ENCODE results near the gene ZYX. TPM values are rescaled to one million over a fixed set of nuclear protein-coding genes. Genes with fewer than 3 reads are reported as not detected.

The ZYX gene
- total and polyA plus RNA-seq, 2 of the 13 experiments (the other 11 are each of a cell fraction or from before 2014, with no cell fraction given) = 9.9 to 13.7 TPM

DNA sequence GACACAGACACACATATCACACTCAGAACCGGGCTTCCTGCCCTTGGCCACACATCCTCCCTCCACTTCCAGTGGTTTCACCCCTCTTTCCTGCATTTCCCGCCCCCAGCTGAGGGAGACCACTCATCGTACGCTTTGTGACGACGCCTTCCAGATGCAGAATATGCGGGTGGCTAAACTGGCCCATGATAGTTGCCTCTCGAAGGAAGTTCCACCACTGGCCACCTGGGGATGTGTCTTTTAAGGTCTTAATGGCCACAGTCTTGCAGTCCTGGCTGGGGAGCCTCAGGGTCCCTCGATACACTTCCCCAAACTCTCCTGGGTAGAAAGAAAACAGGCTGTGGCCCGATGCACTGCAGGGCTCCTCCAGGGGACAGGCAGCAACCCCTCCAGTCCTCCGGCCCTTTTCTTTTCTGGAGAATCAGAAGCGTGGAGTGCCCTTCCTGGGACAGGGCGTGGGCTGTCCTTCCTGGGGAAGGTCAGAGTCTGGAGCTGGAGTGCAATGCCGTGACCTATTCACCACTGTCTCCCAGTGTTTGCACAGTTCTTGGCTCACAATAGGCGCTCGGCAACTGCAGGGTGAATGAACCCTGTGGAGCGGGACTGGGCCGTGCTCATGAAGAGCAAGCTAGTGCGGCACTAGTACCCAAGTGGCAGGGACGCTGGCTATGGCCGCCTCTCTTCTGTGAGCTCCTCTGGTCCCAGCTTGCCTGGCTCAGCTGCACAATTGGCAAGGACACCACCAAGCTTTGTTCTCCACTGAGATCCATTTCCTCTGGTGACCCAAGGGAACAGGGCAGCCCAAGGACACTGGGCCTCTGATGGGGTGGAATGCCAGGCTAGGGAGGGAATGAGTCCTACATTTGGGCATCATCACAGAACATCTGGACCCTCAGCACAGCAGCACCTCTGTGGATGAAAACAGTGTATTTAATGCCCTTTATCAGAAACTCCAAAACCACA lies 14.3 kb downstream of the ZYX start (continued):
- no peak for TF ChIP-seq ZBTB39 (CRISPR knock-in tag; IDR thresholded peaks at IDR 0.05)
- 0 out of 2 replicates have a peak, but pooled peaks have one; percentile 52 for TF ChIP-seq ZNF558 (CRISPR knock-in tag; IDR thresholded peaks at IDR 0.05; ENCODE audit: borderline replicate concordance)
- TF ChIP-seq, protein P1, sequence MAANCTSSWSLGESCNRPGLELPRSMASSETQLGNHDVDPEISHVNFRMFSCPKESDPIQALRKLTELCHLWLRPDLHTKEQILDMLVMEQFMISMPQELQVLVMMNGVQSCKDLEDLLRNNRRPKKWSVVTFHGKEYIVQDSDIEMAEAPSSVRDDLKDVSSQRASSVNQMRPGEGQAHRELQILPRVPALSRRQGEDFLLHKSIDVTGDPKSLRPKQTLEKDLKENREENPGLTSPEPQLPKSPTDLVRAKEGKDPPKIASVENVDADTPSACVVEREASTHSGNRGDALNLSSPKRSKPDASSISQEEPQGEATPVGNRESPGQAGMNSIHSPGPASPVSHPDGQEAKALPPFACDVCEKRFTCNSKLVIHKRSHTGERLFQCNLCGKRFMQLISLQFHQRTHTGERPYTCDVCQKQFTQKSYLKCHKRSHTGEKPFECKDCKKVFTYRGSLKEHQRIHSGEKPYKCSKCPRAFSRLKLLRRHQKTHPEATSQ (CRISPR knock-in tag; IDR thresholded peaks at IDR 0.05; ENCODE audit: borderline replicate concordance) = no peak
- no peak; the same call in 1 of the 2 replicates for TF ChIP-seq ZNF160 (CRISPR knock-in tag; IDR thresholded peaks at IDR 0.05)
- no peak for TF ChIP-seq NPAS2 (CRISPR knock-in tag; IDR thresholded peaks at IDR 0.05; ENCODE audit: borderline replicate concordance)
- TF ChIP-seq IRF9 (CRISPR knock-in tag; IDR thresholded peaks at IDR 0.05; ENCODE audit: borderline replicate concordance) = no peak
- TF ChIP-seq ARNT (IDR thresholded peaks at IDR 0.05) = no peak
- TF ChIP-seq CHD4 (IDR thresholded peaks at IDR 0.05; ENCODE audit: borderline replicate concordance, low read length) = no peak
- no peak for TF ChIP-seq ZNF251 (CRISPR knock-in tag; IDR thresholded peaks at IDR 0.05)
- TF ChIP-seq, protein P2, sequence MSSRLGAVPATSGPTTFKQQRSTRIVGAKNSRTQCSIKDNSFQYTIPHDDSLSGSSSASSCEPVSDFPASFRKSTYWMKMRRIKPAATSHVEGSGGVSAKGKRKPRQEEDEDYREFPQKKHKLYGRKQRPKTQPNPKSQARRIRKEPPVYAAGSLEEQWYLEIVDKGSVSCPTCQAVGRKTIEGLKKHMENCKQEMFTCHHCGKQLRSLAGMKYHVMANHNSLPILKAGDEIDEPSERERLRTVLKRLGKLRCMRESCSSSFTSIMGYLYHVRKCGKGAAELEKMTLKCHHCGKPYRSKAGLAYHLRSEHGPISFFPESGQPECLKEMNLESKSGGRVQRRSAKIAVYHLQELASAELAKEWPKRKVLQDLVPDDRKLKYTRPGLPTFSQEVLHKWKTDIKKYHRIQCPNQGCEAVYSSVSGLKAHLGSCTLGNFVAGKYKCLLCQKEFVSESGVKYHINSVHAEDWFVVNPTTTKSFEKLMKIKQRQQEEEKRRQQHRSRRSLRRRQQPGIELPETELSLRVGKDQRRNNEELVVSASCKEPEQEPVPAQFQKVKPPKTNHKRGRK (CRISPR knock-in tag; IDR thresholded peaks at IDR 0.05) = no peak
- TF ChIP-seq ZNF792 (CRISPR knock-in tag; IDR thresholded peaks at IDR 0.05) = 0 out of 2 replicates have a peak, but pooled peaks have one; percentile 48
- no peak for TF ChIP-seq TMF1 (CRISPR knock-in tag; IDR thresholded peaks at IDR 0.05; ENCODE audit: low read depth)
- peak; percentile 64 for TF ChIP-seq SRSF1 (optimal IDR thresholded peaks at IDR 0.05; ENCODE audit: low read depth, low read length)
- no peak for TF ChIP-seq ZNF629 (CRISPR knock-in tag; conservative IDR thresholded peaks at IDR 0.05)
- TF ChIP-seq, protein P3, sequence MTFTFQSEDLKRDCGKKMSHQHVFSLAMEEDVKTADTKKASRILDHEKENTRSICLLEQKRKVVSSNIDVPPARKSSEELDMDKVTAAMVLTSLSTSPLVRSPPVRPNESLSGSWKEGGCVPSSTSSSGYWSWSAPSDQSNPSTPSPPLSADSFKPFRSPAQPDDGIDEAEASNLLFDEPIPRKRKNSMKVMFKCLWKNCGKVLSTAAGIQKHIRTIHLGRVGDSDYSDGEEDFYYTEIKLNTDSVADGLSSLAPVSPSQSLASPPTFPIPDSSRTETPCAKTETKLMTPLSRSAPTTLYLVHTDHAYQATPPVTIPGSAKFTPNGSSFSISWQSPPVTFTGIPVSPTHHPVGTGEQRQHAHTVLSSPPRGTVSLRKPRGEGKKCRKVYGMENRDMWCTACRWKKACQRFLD (CRISPR knock-in tag; IDR thresholded peaks at IDR 0.05; ENCODE audit: borderline replicate concordance) = no peak
- no peak for TF ChIP-seq ZNF225 (CRISPR knock-in tag; IDR thresholded peaks at IDR 0.05)
- TF ChIP-seq KDM5A (IDR thresholded peaks at IDR 0.05; ENCODE audit: borderline replicate concordance, low read length) = no peak
- TF ChIP-seq, protein P4, sequence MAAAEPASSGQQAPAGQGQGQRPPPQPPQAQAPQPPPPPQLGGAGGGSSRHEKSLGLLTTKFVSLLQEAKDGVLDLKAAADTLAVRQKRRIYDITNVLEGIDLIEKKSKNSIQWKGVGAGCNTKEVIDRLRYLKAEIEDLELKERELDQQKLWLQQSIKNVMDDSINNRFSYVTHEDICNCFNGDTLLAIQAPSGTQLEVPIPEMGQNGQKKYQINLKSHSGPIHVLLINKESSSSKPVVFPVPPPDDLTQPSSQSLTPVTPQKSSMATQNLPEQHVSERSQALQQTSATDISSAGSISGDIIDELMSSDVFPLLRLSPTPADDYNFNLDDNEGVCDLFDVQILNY (CRISPR knock-in tag; conservative IDR thresholded peaks at IDR 0.05) = no peak
- peak; percentile 70; the same call in 1 of the 2 replicates for TF ChIP-seq ZKSCAN8 (CRISPR knock-in tag; IDR thresholded peaks at IDR 0.05; ENCODE audit: borderline replicate concordance)

Measured in HepG2 (cell line).